Dedifferentiated amniotic fluid mesenchymal stem cell (primary cell): Measurements from ENCODE around the gene ALOXE3.

Source experiments
- DNase-seq: peaks from one replicate; pipeline ENCODE4 v3.0.0-alpha.2; 2016; ENCODE audit errors: extremely low spot score

Gene ALOXE3

DNA sequence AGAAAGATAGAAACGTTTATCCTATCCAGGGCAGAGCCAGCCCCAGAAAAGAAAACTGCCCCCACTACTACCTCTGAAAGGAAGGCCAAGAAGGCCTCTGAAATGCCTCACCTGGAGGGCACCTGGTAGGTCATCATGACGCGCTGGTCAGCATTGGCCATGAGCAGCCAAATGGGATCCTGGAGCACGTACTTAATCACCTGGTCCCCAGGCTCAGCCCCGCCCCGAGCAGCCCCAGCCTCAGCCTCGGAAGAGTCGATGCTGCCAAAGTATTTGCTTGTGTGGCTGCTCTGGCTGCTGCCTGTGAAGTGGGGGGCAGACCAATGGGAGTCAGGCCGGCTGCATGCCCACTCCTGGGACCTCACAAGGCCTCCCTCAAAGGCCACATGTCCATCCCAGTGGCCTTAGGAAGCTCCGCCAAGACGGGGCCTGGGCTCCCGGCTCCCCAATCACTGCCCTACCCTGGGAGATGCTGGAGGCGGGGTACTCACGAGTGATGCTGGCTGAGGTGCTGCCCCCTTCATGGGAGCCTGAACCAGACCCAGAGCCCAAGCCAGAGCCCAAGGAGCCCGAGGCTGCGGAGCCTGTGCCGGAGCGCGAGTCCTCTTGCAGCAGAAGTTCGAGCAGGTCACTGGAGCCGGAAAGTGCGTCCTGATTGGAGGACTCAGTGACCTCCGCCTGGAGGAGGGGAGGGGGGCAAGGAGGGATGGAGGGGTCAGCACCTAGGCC is 24.0 kb upstream of the ALOXE3 start:
- DNase-seq, result no peak

DNA sequence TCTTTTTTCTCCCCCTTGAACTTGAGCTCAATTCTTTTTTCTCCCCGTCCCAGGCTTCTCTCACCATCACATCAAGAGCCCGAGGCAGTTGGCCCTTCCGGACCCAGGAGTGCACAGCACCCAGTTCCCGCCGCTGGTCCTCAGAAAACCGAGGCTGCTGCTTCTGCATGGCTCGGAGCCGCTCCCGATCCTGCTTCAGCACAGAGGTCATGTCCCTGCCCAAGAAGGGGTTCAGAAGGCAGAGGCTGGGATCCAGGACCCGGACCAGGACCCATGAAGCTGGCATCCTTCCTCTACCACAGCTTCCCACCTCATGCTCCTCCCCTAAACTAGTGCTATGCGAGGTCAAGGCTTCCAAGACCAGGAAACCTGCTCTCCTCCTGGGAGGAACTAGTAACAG is 23.4 kb upstream of the ALOXE3 start:
- DNase-seq, result no peak

DNA sequence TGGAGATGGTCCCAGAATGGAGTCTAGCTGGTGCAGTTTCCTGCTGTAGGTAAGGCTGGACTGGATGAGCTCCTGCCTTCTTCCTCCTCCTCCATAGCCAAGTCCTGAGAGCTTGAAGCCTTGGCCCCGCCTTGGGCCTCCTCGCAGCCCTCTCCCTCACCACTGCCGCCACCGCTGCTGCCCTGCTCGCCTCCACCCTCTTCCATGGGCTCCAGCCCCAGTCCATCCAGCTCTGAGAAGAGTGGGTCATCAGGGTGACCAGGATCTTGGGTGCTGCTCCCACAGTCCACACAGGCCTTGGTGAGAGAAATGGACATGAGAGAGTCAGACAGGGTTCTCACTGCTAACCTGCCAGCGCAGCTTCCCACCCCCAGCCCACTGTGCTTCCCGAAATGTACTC is 22.7 kb upstream of the ALOXE3 start:
- DNase-seq, result no peak

DNA sequence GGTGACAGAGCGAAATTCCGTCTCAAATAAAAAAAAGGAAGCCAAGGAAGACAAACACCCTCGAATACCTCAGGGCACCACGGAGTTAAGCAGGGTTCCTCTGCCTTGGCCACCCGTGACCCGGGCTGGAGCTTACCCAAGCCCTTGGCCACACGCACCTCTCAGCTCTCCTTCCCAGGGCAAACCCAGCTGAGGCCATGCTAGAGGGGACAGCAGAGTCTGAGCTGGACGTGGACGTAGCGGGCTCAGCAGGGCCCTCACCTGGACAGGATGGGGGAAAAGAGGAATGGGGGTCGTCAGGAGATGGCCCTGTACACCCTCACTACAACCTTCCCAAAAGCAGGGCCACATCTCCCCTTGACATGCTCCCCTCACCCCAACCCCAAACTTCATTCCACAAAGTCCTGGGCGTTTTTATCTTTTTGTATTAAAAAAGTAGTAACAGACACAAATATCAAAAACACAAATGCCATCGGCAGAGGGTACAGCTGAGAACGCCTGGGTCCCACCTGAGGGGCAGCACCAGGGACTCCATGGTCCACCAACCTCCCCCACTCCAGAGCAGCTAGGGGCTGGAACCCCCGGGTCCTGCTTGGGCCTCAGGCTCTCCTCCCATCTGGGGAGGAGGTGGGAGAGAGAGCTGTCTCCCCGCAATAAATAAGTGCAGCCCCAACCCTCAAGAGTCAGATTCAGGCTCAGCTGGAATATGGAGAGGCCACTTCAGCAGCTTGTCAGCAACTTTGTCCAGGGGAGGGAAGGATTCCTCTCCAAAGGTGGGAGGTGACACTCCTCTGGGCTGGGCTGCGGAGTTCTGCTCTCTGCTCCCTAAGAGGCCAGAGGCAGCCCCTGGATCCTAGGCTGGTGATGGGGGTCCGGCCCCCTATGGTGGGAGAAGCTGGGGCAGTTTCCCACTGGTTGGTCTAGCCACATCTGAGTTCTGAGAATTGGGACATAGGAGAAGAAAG is 22.0 kb upstream of the ALOXE3 start:
- no peak for DNase-seq

DNA sequence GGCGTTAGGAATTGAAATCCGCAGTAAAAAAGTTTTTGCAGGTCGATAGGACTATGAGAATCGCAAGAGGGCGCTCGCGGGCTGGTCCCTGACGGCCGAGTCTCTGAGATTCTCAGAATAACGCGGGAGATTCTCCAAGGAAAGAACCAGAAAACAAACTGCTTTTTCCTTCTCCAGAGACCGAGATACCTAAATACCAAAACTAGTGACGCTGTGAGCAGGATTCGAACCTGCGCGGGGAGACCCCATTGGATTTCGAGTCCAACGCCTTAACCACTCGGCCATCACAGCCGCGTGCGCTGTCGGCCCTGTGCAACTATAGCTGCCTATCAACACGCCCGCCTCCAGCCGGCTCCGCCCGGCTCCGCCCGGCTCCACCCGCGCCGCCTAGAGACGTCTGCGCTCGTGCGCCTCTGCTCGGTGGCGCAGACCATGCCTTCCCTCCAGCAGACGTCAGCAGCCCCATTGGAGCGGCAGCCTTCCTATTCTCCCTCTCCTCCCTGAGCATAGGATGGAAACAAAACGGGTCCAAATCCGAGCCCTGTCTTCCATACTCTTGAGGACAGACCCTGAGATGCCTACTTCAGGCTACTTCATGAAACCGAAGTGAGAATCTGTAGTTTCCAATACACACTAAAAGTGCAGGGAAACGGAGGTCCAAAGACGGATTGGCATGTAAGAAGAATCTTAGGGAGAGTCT is 20.5 kb upstream of the ALOXE3 start:
- peak; percentile 99 for DNase-seq

DNA sequence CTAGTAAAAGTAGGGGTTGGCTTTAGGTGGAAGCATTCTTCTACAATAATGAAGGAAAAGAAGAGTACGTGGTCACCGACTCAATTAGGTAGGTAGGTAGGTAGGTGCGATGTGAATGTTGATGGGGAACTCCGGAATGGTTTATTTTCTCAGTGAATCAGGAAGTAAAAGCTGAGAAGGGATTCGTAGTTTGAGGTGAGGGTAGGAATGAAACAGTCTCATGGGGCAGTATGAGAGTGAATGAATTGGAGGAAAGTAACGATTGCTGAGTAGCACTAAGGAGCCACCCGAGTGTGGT is 20.0 kb upstream of the ALOXE3 start:
- DNase-seq, result no peak

DNA sequence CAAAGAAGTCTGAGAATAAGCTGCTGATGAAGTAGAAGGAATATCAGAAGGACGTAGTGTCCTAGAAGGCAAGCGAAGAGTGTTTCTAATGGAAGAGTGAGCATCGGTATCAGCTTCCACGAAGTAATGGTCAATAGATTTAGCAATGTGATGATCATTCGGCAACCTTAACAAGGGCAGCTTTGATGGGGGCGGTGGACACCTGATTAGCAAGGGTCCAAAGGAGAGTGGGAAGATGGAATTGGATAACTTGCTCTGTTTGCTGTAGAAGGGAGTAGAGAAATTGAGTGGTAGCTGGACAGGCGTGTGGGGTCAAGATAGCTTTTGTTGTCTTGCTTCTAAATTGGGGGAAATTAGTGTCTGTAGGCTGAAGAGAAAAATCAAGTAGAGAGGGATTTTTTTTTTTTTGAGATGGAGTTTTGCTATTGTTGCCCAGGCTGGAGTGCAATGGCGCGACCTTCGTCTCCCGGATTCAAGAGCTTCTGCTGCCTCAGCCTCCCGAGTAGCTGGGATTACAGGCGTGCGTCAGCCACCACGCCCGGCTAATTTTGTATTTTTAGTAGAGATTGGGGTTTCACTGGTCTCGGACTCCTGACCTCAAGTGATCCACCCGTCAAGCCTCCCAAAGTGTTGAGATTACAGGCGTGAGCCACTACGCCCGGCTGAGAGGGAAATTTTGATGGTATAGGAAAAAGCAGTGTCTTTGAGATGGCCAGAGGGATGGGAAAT is 19.5 kb upstream of the ALOXE3 start:
- no peak for DNase-seq

DNA sequence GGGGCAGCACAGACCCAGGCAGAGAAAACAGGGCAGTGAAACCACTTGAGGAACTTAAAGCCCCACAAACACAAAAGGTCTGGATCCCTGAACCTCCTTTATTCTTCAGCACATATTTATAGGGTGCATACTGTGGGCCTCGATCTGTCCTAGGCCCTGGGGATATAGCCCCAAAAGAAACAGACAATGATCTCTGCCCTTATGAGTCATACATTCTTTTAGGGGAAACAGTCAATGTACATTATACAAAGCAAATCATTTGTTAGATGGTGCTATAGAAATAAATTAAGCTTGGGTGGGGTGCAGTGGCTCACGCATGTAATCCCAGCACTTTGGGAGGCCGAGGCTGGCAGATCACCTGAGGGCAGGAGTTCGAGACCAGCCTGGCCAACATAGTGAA is 15.6 kb upstream of the ALOXE3 start:
- no peak for DNase-seq

DNA sequence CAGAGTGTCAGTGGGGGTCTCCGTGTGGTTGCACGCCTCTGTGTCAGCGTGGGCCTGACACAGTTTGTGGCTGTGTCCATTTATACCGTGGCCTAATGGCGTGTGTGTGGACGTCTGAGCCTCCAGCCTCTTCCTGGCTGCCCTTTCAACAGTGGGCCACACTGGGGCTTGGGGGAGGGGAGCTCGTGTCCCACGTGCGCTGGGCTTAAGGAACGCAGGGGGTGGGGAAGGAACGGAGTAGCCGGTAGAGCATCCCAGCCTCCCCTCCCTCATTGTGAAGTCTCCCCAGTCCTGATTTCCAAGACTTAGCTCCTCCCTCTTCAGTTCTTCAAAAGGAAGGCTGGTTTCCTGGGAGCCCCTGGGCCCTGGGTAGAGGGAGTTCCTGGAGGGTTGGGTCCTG is 15.1 kb upstream of the ALOXE3 start:
- no peak for DNase-seq

DNA sequence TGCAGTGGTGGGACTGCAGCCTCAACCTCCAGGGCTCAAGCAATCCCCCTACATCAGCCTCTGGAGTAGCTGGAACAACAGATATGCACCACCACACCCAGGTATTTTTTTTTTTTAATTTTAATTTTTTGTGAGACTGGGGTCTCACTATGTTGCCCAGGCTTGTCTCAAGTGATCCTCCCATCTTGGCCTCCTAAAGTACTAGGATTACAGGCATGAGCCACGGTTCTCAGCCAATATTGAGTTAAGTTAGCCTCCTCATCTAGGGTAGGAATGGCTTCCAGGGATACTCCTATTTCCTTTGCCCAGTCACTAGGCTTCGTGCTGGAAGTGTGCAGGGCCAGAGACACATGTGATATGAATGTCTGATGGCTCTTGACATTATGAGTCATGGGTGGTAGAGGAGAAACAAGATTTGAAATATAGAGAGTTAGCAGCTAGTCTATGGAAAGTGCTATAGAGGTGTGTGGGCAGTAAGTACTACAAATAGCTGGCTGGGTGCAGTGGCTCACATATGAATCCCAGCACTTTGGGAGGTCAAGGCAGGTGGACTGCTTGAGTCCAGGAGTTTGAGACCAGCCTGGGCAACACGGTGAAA is 13.6 kb upstream of the ALOXE3 start:
- DNase-seq, result no peak

DNA sequence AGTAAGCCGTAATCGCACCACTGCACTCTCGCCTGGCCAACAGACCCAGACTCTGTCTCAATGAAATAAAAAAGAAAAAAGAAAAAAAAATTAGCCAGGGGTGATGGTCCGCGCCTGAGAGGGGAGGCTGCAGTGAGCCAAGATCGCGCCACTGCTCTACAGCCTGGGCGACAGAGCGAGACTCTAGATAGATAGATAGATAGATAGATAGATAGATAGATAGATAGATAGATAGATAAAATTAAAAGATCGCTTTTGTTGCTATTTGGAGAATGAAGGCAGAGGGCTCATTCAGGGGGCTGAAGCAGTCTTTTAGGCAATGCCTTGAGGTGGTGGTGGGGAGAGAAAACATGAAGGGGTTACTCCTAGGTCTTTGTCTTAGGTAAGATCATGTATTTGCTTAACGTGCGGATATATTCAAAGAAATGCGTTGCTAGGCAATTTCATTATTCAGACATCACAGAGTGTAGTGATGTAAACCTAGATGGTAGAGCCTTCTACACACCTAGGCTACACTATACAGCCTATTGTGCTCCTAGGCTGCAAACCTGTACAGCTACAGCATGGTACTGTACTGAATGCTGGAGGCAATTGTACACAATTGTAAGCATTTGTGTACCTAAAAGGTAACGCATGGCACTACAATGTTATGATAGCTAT is 9.9 kb upstream of the ALOXE3 start:
- no peak for DNase-seq

DNA sequence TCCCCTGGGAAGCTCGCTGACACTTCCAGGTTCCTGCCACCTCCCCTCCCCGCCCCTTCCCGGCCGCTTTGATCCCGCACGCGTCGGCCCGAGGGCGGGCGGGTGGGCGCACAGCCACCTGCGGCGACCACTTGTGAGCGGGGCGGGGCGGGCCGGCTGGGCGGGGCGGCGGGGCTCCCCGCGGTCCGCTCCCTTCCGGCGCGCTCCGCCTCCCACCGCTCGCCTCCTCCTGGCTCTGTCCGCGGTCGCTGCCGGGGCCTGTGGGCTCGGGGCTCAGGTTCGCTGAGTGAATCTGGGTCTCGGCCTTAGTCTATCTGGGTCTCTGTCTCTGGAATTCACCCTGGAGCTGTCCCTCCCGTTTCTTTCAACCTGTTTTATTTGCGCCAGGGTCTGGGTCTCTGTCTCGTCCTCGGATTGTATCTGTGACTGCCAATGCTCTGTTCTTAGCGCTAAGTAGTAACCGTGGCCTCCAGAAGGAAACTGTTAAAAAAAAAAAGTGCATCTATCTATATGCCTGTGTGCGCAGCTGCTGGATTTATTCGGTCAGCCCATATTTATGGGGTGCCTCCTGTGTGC is 8.3 kb upstream of the ALOXE3 start:
- DNase-seq, result no peak

DNA sequence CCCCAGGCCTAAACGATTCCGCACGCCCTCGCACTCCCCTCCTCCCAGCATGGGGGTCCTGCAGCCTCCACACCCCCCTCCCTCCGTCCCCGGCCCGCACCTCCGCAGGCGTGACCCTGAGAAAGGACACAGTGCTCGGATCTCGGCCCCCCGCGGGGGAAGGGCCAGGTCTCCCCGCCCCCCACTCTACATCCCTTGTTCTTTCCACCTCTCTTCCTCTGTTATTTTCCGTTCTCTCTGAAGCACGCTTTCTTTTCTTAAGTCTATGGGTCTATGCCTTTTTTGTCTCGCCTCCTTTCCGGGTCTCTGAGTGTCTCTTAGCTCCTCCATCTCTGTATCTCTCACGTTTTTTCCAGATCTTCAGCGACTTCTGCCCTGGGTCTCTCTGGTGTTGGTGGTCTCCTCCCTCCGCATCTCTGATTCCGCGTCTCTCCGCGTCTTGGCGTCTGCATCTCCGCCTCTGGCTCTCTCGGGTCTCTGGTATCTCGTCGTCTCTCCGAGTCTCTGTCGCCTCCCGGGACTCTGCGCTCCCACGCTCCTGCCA is 7.7 kb upstream of the ALOXE3 start:
- DNase-seq, result no peak

DNA sequence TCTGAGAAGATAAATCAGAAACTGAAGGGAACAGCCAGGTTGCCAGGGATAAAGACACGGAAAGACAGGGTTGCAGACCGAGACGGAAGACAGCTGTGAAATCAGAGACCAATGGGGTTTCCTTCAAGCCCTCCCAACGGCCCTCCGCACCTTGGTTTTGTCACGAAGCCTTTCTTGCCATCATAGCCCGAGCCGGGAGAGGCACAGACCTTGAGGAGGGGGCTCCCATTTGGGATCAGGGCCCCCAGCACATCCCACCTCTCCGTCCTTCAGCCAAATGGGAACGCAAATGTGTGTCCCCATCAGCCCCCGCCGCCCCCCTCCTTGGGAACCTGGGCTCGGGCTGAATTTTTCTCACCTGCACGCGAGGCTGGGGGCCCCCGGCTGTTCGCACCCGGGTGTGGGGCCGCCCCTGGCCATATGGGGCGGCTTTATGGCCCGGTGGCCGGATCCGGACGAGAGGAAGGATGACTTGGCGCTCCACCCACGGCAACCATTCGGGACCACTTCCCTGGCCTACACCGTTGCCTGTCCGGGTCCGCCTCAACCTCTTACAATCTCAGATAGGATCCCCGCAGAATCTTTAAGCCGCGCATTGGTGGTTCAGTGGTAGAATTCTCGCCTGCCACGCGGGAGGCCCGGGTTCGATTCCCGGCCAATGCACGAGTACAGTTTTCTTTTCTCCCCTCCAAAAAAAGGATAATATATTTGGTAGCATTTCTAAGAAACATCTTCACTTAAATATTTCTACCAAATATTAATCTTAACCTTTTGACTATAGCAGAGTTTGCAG is 7.0 kb upstream of the ALOXE3 start:
- peak; percentile 73 for DNase-seq

DNA sequence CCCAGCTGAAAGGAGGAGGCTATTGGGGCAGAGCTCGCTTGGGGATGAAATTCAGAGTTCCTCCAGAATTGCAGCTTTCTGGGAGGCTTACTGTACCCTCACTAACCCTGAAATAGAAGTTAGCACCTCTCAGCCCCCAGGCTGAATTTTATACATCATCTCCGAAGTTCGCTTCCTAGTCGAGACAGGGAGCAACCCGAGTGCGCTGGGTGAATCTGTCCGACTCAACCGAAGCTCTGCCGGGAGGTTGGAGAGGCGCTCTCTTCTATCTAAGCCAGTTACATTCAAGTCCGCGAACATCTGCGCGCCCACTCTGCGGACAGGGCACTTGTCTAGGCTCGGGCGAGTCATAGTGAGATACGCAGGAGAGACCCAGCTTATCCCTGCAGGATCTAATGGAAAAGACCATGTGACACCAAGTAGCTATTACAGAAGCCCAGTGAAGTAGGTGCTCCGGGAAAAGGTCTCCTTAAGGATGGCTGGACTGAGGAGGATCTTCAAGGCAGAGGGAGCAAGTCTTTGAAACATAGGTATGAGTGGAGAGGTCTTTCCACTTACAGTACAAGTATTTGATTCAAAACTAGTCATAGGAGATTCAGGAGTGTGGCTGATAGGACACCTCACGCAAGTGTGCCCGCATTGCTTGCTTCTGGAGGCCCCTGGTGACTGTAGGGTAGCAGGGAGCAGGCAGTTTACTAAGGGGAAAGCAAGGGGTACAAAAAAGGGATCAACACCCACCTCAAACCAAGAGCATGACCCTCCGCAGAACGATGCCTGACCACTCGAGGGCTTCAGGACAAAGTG is 6.2 kb upstream of the ALOXE3 start:
- DNase-seq, result no peak

DNA sequence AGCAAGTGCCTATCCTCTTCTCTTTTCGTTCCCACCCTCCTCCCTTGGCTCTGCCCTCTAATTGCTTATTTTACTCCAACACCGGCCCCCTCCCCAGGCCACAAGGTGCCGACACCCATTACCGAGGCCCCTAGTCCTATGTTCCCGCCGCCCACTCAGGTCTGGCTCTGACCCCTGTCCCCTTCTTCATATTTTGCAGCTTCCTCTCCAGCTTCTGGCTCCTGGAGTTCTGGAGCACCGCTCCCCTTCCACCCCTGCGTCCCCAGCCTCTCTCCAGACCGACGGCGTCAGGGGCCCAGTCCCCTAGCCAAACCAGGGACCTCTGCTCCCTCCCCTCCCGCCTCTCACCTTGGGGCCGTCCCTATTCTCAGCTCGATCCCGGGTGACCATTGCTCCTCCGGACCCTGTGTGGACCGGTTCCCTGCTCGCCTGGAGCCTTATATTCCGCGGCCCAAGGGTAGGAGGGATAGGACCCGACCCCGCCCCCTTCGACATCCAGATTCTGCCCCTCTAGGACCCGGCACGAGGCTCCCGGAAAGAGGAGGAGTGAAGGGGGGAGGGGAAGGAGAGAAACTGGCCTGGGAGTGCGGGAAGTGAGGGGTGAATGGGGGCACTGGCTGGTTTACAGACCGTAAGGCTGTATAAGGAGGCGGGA is 5.5 kb upstream of the ALOXE3 start, which contains the start of gene HES7:
Gene HES7, minus strand, starts transcription at position 412 of the 655 bp plus-strand sequence. Its CDS starts 22 bp downstream, at position 390.
- DNase-seq, result no peak

DNA sequence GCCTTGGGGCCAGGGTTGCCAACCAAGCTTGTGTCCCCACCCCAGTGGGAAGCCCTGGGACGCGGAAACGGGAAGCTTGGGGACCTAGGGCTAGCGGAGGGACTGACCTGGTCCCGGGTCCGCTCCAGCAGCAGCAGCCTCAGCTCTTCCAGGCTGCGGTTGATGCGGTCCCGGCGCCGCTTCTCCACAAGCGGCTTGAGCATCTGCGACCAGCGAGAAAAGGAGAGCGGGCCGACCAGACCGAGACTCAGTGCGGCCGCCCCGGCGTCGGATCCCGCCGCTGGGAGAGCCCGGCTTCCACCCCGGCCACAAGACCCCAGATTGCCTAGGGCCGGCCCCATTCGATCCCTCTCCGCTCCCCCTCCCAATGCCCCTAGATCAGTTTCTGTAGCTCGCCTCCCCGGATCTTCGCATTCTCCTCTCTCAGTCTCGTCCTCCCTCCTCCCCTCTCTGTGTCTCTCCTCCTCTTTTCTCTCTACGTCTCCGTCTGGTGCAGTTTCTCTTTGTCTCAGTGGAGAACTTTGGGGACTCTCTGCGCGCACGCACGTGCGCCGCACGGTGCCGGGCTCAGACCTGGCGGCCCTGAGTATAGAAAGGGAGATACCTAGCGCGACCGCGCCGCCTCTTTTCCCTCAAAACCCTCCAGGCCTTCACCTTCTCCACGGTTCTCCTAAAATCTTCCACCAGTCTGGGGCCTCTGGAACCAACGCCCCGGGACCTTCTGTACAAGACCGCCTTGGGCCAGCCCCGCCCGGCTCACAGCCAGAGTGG is 4.8 kb upstream of the ALOXE3 start:
- DNase-seq, result no peak
